GM19463 (cell line): ENCODE data around the gene CATSPERB.
"Not testable (repeated sequence)": the region's sequence is repeated elsewhere in the genome, so short reads cannot be mapped to it uniquely, and the experiment has no call there.

Source experiments
- ATAC-seq: cut with Tn5 transposase; IDR thresholded peaks from one replicate; pipeline ENCODE4 v1.9.1; 2021; ENCODE audit warnings: mild to moderate bottlenecking, moderate library complexity; ENCODE audit not compliant: unreplicated experiment

CATSPERB gene, protein sequence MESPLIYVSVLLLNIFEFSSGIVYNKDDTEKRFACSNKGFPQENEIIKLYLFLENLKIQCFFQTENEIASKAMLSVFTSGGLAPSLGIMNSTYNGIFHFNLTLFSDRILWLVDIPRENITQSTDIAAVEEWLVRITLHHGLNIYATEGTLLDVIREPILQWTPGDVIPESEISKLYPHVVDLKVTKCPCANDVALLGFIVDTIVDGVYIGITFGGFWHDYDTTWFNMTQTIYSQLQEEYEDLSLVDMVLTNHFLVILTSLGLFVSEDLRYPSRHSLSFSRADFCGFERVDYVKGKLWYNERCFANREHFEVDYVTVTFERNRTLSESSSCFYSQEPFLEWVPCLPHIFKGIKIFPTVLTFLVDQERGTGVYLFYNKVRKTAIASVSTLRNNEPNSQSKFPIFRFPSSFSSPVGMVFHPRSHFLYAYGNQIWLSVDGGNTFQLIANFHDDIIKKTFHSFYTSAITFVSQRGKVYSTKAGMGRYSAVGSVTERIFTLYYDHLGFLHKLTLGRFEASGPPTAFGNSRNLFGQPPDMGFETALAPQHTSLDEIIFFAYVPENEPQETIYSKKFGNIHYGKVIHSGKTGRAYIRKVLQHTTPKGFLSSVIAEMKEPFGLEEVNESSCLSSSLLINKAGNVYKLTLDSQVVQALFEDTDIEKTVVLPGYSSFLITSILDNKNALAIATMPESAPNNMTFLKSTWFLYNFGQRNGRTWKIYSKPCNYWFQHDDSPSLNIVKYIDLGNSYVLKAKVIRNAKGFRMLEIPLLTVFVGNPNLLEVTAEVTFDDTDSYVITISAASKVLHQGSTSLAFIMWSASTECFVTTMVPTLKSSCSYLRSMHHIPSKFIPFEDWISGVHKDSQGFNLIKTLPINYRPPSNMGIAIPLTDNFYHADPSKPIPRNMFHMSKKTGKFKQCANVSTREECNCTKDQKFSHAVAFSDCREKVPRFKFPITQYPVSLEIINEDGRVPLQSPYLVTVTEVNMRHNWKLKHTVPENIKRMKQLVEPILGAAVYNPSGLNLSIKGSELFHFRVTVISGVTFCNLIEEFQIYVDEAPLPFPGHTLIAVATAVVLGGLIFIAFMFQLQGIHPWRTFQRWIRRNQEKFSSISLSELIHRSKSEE

DNA sequence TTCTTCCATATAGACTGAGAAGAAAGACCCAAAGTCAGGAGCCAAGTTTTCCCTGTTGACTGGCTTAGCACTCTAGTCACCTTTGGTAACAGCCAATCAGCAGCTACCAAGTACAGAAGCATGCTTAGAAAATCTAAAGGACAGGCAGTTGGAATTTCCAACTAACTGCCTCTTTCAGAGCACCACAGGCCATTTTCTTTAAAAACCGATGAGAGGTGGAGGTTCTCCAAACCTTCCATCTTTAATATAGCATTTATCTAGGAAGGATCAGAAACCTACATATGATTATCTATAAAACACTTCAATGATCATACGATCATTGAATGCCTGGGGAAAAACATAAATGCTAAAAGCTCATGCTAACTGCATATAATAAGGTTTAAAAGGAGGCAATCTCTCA is at the start of gene CATSPERB:
CATSPERB (minus strand) TSS at position 101 of the 400 bp plus-strand sequence. CDS start 2,607 bp downstream, outside the sequence.
- ATAC-seq, result no peak

DNA sequence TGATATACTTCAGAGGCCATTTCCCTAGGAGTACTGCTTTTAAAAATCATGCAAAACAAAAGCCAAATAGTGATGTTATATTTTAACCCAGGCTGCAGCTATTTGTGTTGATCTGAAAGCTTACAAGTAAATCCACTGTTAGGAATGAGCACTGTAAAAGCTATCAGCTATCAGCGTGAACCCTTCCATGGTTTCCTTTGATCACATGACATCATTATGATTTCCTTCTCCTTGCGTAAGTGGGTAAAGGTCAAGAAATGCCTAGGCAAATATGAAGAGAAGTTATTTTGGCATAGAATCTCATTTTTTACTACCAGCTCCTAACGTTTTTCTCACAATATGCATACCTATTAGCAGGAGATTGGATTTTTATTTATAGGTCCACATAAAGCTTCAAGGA is 48.6 kb upstream of the CATSPERB start:
- no peak for ATAC-seq

DNA sequence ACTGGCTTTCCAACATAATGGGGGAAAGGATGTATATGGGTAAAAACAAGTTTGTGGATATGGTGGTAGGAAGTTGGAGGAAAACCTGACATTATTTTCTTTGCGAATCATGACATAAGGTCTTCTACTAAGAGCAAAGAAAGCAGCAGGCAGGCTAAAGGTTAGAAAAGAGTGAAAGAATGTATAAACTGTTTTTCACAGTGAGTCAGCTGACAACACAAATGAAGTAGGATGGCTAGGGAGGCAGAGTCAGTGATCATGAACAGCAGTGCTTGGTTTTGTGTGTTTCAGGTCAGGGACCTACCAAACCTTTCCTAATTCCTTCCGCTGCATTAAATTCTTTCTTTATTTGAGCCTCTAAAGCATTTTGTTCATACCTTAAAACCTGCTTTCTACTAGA is 46.3 kb upstream of the CATSPERB start:
- no peak for ATAC-seq

DNA sequence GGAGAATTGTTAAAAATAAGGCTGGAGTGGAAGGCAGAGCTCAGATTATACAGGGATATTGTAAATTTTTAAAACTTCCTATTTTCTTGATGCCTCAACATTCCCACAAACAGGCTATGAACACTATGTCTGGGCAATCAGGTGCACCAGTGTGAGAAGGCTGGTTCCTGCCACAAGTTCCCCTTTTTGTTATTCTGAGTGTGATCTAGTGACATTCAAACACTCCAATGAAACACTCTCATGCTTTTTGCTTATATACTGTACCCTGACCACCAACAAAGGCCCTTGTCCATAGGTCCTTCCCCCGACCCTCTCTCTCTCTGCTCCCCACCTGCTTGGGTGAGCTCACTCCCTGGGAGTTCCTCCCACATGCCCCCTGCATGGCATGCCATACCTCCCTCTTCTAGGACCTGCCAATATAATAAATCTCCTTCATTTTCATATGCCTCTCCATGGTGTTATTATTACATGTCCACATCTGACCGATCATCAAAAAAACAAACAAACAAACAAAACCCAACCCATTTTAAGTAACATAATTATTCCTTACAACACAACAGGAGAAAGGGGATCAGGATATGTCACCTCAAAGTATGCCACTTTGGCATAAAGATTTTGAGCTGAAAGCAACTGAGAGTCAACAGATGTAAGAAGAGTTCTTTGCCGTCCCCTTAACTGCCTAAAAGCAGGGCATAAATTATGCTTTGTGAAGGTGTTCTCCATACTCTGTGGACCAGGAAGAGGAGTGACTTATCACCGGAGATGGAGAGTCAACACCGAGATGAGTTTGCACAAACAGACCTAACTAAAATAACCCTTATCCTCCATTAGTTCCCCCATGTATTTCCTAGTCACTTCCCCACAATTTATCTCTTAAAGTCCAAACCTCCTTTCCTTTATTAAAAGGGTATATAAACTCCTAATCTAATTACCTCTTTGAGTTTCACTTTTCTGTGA is 42.5 kb upstream of the CATSPERB start:
- ATAC-seq, result no peak

DNA sequence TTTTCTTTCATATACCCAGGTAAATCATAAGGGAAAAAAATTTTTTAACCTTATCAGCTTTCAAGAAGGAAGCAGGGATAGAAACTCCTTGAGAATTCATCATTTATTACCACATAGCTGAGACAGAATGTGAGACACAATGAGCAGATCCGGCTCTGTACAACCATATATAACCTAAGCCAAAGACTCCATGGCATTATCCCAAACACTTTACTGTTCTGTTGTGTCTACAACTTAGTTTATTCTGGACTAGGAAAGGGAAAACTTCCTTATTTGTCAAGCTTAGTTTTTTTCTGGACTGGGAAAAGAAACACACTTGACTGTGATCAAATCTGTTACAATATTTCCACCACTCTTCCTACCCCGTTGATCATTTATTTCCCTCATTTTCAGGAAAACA is 38.3 kb upstream of the CATSPERB start:
- ATAC-seq, result no peak

DNA sequence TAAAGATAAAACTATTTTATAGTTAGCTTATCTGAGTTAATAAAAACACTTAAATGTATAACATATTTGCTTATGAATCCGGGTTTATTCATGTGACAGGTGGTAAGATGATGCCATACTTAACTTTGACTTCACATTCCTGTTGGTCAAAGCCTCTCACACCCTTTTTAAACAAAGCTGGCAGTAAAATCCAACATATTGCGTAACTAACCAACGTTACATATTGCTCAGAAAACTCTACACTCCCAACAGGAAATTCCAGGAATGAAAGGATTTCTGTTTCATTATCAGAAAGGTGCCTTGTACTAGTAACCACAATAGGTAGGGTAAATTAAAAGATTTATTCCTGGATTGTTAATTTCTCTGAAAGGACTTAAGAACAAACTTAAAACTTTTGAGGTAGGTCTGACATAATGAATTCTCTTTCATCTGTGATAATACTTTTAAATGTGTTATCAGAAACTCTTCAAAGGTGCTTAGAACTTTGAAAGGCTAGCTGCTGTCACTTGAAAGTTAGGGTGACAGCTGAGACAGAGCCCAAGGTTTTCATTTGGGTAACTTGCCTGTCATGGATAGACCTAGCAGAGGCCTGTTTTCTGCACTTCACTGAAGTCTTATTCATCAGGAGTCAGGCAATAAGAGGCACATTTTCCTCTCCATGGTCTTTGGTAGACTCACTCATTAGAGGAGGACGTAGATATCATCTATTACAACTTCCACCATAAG is 23.8 kb upstream of the CATSPERB start:
- no peak for ATAC-seq

DNA sequence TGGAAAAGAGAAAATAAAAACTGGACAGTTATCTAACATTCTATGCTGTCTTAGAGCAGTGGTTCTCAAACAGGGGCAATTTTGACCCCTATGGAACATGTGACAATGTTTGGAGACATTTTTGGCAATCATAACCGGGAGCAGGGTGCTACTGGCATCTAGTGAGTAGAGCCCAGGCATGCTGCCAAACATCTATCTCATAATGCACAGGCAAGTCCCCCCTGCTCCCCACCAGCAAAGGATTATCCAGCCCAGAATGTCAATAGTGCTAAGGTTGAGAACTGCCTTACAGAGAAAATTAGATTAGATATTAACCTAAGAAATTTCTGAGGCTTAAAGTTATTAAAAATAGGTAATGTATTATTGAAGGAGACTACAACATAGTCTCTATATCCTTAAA is 22.9 kb upstream of the CATSPERB start:
- ATAC-seq, result no peak

DNA sequence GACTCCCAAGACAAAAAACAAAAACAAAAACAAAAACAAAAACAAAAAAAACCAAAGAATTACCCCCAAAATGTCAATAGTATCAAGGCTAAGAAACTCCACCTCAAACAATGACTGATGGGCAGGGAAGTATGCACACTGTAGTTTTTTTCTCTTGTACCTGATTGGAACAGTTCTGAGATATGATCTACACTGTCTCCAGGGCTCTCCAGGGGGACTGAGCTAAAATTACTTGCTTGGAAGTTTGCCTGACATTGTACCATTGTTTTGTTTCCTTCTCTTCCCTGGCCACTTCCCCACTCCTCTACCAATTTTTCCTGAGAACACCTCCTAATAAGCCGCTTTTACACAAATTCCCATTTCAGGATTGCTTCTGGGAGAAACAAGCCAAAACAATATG is 22.3 kb upstream of the CATSPERB start:
- no peak for ATAC-seq

DNA sequence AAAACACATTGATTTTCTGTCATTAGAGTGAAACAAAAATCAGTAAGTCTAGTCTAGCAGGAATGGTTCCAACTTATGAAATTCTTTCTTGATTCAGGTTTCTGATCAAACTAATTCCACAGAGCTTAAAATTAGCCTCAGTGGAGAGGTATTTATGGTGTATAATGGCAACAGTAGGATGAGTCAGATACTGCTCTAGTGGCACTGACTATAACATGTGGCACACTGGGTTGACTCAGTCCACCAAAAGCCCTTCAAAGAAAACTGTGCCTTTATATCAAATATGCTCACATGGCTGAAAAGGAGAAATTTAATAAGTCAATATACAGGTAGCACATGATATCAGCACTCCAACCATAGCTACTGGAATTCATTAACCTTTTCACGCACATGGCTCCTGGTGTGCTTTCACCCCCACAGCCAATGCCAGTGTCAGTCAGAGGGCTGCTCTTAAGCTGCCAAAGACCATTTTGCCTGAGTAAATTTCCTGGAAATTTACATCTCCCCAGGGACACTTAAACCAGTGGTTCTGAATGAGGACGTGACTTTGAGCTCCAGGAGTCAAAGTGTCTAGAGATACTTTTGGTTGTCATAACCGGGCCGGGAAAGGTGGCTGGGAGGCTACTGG is 21.7 kb upstream of the CATSPERB start:
- ATAC-seq, result no peak

DNA sequence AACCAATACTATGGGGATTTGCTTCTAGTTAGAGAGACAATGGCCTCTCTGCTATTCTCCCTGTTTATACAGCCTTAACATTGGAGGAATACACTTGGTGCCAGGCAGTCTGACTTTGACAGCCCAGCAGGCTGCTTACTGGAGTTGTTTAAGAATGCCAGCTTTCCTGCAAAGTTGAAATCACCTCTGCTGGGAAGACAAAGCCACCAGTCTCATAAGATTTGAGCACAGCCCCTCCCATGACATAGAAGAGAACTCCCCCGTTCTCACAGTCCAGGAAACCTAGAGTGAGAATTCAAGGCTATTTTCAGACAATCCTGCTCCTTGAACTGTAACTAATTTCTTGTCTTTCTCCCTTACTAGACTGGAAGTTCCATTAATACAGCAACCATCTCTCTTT is 21.1 kb upstream of the CATSPERB start:
- ATAC-seq, result no peak

DNA sequence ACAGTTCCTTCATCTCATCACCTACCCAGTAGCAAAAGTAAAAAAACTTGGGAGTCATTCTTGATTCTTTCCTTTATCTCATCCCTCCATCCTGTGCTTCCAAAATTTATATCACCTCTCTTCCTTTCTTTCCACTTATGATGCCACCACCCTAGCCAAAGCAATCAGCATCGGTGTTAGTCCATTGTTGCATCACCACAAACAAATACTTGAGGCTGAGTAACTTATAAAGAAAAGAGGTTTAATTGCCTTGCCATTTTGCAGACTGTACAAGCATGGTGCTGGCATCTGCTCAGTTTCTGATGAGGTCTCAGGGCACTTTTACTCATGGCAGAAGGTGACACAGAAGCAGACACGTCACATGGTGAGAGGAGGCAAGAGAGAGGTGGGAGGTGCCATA is 19.8 kb upstream of the CATSPERB start:
- ATAC-seq, result no peak

DNA sequence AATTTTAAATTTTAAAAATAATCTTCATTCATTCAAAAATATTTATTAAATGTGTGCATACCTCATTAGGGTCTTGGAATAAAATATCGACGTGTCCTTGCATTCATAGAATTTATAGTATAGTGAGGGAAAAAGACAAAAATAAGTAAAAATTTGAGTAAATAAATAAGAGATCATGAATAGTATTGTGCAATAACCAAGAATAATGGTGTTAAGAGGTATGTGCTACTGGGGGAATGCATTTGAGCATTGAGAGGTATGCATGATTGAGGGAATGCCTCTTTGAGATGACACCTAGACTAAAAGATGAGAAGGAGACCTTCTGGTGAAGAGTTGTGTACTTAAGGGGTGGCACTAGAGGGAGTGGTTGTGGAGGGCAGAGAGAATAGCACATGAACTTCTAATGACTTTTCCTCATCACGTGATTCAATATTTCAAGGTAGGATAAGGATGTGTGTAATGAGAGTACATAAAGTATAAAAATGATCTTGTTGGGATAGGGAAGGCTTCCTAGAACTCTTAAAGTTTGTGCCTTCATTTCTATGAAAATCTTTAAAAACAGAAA is 18.8 kb upstream of the CATSPERB start:
- ATAC-seq, result no peak

DNA sequence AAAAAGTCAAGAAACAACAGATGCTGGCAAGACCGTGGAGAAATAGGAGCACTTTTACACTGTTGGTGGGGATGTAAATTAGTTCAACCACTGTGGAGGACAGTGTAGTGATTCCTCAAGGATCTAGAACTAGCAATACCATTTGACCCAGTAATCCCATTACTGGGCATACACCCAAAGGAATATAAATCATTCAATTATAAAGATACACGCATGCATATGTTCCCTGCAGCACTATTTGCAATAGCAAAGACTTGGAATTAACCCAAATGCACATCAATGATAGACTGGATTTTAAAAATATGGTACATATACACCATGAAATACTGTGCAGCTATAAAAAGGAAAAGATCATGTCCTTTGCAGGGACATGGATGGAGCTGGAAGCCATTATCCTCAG is 18.0 kb upstream of the CATSPERB start:
- no peak for ATAC-seq

DNA sequence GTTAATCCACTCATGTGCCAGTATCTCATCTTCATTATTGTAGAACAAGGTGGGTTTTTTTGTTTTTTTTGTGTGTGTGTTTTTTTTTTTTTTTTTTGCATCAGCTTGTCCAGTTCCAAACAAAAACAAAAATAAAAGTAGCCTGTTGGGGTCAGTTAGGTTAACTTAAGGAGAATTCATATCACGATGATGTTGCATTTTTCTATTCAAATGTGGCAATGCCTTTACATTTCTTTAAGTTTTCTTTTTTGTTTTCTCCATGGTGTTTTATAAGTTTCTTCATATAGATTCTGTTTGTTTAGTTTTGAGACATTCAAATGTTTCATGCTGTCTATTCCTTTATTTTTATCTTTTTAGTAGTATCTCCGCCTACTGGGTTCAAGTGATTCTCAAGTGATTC is 16.2 kb upstream of the CATSPERB start:
- no peak for ATAC-seq

DNA sequence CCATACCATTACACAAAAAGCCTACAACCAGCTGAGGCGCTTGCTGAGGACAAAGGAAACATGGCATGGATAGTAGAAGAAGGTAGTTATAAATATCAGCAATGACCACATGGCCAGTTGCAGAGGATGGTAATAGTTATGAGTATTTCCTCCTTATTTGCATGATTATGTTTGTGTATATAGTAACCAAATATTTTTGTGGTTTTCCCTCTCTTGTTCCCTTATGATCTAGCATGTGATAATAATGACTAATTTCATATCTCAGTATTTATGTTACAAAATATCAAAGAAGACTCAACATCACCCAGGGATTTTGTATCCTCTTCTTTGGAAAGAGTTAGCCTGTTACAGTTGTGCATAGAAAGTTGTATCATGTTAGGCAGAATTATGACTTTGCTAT is 13.5 kb upstream of the CATSPERB start:
- ATAC-seq, result no peak

DNA sequence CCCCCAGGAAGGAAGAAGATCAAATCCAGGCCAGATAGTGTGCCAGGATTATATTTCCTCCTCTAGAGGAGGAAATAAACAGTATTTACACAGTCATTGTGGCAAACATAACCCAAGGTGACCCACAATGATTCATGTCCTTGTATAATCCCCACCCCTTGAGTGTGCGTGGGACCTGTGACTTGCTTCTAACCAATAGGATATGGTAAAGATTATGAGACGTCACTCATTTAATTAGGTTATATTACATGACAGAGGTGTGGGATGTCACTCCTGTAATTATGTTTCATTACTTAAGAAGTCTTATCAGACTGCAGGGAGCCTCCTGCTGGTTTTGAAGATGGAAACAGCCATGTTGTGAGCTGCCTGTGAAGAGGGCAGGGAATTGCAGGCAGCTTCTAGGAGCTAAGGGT is 12.2 kb upstream of the CATSPERB start:
- ATAC-seq, result no peak

DNA sequence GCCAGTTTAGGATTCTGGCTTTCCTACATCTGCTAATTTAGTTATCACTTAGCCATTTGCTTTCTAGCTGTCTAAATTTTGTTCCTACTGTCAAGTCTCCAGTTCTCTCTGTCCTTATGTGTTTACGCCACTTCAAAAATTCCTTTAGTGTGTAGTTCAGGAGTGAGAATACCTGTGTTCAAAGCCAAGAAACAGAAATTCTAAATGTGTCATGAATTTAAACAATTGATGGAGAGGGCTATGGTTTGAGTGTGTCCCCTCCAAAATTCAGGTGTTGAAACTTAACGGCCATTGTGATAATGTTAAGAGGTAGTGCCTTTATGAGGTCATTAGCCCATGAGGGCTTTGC is 11.4 kb upstream of the CATSPERB start:
- ATAC-seq, result no peak

DNA sequence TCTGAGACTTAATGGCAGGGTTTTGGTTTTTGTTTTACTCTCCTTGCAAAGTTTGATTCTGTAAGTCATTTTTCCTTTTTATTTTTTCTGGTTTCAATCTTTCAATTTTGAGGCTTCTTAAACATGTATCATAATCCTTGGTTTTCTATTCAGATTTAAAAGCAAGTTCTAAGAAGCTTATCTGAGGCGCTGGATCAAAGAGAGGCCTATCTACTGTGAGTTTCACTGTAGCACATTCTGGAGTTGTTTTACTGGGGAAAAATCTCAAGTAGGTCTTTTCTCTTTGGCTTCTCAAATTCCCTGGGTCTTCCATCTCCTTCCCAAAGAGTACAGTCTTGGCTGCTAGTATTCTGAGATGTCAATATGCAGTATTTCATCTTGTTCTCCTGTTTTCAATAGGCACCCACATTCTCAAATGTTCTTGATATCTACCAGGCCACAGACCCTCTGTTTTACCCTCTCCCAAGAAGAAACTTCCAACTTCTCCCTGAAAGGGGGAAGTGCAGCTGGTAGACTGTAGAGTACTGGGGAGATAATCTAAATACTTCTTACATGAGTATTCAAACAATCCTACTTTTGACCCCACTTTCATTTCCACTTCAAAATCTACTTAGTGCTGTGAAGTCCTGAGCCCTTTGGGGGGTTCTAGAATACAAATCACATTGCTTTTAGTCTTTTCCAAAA is 10.9 kb upstream of the CATSPERB start:
- no peak for ATAC-seq

DNA sequence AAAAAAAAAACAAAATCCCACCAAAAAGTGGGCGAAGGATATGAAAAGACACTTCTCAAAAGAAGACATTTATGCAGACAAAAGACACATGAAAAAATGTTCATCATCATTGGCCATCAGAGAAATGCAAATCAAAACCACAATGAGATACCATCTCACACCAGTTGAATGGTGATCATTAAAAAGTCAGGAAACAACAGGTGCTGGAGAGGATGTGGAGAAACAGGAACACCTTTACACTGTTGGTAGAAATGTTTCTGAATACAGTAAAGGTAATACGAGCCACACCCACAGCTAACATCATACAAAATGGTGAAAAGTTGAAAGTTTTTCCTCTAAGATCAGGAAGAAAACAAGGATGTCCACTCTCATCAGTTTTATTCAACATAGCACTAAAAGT is 8.0 kb upstream of the CATSPERB start:
- ATAC-seq, result not testable (repeated sequence)
